ENCODE results near the gene GRK5.

GRCh38 chr10:119256030-119256429 is 48.7 kb downstream of the GRK5 start:
- TF ChIP-seq EZH2 (IDR thresholded peaks at IDR 0.05) = no peak
- TF ChIP-seq CTCF (IDR thresholded peaks at IDR 0.05) = no peak
- no peak for TF ChIP-seq EZH2phosphoT487 (IDR thresholded peaks at IDR 0.05)
